ENCODE measurements around the gene BRAT1.

- TF ChIP-seq EZH2 (IDR thresholded peaks at IDR 0.05; ENCODE audit: low read depth, unreplicated experiment) (no peak), CTCF (conservative IDR thresholded peaks at IDR 0.05; ENCODE audit: low read depth in 2 of 2) (peak; percentile 29 to 42), EZH2phosphoT487 (IDR thresholded peaks at IDR 0.05; ENCODE audit: unreplicated experiment) (no peak), POLR2AphosphoS5 (IDR thresholded peaks at IDR 0.05; ENCODE audit: low read depth) (peak; percentile 95)
Observed at GRCh38 chr7:2555121-2556052, at the start of gene BRAT1.
